ENCODE measurements around the gene KIRREL3. TPM values are rescaled to one million over a fixed set of nuclear protein-coding genes. Genes with fewer than 3 reads are reported as not detected.
A peak's percentile ranks its signal among the peaks of the same experiment; 100 is the strongest.

Gene KIRREL3
- total RNA-seq, 1 experiment from 2014 or later: 2.2 TPM

DNA sequence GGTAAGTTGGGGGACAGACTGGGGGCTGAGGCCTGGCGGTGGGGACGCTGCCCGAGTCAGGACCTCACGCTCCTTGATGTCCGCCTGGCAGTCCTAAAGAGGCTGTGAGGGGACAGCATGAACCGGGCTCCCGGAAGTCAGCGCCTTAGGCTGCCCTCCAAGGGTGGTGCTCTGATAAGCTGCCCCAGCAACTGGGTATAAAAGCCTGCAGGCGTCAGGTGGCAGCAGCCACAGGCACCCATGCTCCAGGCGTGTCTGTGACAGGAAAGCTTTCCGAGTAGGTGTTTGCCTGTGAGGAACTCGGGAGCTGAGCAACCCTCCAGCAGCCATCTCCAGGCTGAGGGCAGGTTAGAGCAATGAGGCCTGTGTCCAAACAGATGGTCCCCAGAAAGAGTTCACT, 592.1 kb downstream of the KIRREL3 start:
- Histone ChIP-seq H3K27ac (no peak overlapping the region), H3K4me1 (replicated peaks; ENCODE audit: insufficient read depth) (peaks cover 36% of the 10 kb centered on the region), H2AFZ (no peak overlapping the region), H3K36me3 (ENCODE audit: low read depth) (peaks cover 11% of the 10 kb centered on the region), H3K4me2 (no peak overlapping the region), H4K20me1 (ENCODE audit: insufficient read depth) (no peaks in the 10 kb centered on the region), H3K79me2 (ENCODE audit: low read depth) (peaks cover 35% of the 10 kb centered on the region), H3K4me3 (no peak overlapping the region), H3F3A (ENCODE audit: insufficient read depth, low read depth) (peaks cover 25% of the 10 kb centered on the region; the same call in 1 of the 2 replicates), H3K9me3 (ENCODE audit: insufficient read depth, low read depth) (no peaks in the 10 kb centered on the region), H3K27me3 (ENCODE audit: insufficient read depth, low read depth) (no peaks in the 10 kb centered on the region), H3K9me2 (ENCODE audit: insufficient read depth) (no peaks in the 10 kb centered on the region)
- DNase-seq: no peak
- BruUV-seq (replicated peaks): no TSS peak
- intact Hi-C loops (cut with micrococcal nuclease; ENCODE audit: unreplicated experiment): no loop called here
- no peak for TF ChIP-seq EZH2 (IDR thresholded peaks at IDR 0.05; ENCODE audit: low read depth)
- TF ChIP-seq, protein P1, sequence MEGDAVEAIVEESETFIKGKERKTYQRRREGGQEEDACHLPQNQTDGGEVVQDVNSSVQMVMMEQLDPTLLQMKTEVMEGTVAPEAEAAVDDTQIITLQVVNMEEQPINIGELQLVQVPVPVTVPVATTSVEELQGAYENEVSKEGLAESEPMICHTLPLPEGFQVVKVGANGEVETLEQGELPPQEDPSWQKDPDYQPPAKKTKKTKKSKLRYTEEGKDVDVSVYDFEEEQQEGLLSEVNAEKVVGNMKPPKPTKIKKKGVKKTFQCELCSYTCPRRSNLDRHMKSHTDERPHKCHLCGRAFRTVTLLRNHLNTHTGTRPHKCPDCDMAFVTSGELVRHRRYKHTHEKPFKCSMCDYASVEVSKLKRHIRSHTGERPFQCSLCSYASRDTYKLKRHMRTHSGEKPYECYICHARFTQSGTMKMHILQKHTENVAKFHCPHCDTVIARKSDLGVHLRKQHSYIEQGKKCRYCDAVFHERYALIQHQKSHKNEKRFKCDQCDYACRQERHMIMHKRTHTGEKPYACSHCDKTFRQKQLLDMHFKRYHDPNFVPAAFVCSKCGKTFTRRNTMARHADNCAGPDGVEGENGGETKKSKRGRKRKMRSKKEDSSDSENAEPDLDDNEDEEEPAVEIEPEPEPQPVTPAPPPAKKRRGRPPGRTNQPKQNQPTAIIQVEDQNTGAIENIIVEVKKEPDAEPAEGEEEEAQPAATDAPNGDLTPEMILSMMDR (conservative IDR thresholded peaks at IDR 0.05): no peak
- CTCF ChIA-PET: no interaction called here
- POLR2A ChIA-PET (ENCODE audit: unreplicated experiment): no interaction called here

DNA sequence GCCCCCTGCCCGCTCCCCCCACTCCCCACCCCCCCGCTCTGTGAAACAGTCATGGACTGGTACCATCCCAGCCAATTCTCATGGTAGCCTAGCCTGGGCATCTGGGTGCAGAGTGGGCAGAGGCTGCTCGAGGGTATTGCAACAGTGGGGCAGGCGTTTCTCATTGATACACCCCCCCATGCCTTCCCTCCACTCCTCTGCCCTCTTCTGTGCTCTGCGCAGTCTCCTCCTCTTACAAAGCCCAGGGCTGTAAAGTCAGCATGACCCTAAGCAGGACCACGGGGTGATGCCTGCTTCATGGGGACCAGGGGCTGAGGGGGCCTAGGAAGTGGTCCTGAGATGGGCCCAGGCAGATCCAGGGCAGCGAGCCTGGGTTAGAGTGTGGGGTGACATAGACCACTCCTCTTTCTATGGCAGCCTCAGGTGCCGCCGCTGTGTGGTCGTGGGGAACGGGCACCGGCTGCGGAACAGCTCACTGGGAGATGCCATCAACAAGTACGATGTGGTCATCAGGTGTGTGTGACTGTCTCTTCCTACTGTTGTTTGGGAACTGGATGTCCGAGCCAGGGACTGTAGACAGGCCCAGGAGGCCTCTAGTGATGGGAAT, 592.8 kb downstream of the KIRREL3 start:
- ChIA-PET CTCF (no interaction called here), POLR2A (ENCODE audit: unreplicated experiment) (no interaction called here)
- no peaks in the 10 kb centered on the region for H3K27me3 ChIP-seq (ENCODE audit: insufficient read depth, low read depth)
- peaks cover 30% of the 10 kb centered on the region; the same call in 1 of the 2 replicates for H3F3A ChIP-seq (ENCODE audit: insufficient read depth, low read depth)
- H3K4me2 ChIP-seq: no peak overlapping the region
- no peak overlapping the region for H2AFZ ChIP-seq
- BruUV-seq (replicated peaks): no TSS peak
- intact Hi-C loops (cut with micrococcal nuclease; ENCODE audit: unreplicated experiment): loop anchor here (2.0 kb wide), 1 partner anchor 23 kb away; no protein-coding TSS in a partner anchor
- H3K36me3 ChIP-seq (ENCODE audit: low read depth): peaks cover 11% of the 10 kb centered on the region
- H3K4me1 ChIP-seq (replicated peaks; ENCODE audit: insufficient read depth): peaks cover 43% of the 10 kb centered on the region
- H3K27ac ChIP-seq: no peak overlapping the region
- H4K20me1 ChIP-seq (ENCODE audit: insufficient read depth): no peaks in the 10 kb centered on the region
- TF ChIP-seq, protein P1 (conservative IDR thresholded peaks at IDR 0.05): no peak
- no peak for TF ChIP-seq EZH2 (IDR thresholded peaks at IDR 0.05; ENCODE audit: low read depth)
- H3K9me2 ChIP-seq (ENCODE audit: insufficient read depth): no peaks in the 10 kb centered on the region
- DNase-seq: no peak
- H3K4me3 ChIP-seq: no peak overlapping the region
- H3K9me3 ChIP-seq (ENCODE audit: insufficient read depth, low read depth): no peaks in the 10 kb centered on the region
- peaks cover 38% of the 10 kb centered on the region for H3K79me2 ChIP-seq (ENCODE audit: low read depth)

DNA sequence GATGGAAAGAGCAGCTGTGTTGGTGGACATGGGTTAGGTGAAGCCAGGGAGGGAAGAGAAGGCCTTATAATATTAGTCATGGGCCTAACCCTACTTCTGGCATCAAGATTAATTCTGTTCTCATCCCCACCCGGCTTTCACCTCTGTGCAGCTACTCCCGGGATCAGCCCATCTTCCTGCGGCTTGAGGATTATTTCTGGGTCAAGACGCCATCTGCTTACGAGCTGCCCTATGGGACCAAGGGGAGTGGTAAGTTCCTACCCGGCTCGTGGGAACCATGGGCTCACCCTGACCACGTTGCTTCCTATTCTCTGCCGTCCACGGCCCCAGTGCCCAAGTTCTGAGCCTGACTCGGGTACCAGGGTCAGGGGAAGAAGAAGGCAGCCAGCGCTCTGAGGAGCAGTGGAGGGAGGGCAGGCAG, 593.5 kb downstream of the KIRREL3 start:
- H4K20me1 ChIP-seq (ENCODE audit: insufficient read depth): no peaks in the 10 kb centered on the region
- DNase-seq: no peak
- H3K36me3 ChIP-seq (ENCODE audit: low read depth): peaks cover 11% of the 10 kb centered on the region
- H3K79me2 ChIP-seq (ENCODE audit: low read depth): peaks cover 38% of the 10 kb centered on the region
- CTCF ChIA-PET: no interaction called here
- peaks cover 50% of the 10 kb centered on the region for H3K4me1 ChIP-seq (replicated peaks; ENCODE audit: insufficient read depth)
- POLR2A ChIA-PET (ENCODE audit: unreplicated experiment): no interaction called here
- no peaks in the 10 kb centered on the region for H3K9me3 ChIP-seq (ENCODE audit: insufficient read depth, low read depth)
- H3K9me2 ChIP-seq (ENCODE audit: insufficient read depth): no peaks in the 10 kb centered on the region
- intact Hi-C loops (cut with micrococcal nuclease; ENCODE audit: unreplicated experiment): loop anchor here (2.0 kb wide), 1 partner anchor 24 kb away; no protein-coding TSS in a partner anchor
- H3K4me2 ChIP-seq: peak overlapping the region; percentile 85; the same call in 1 of the 2 replicates
- TF ChIP-seq EZH2 (IDR thresholded peaks at IDR 0.05; ENCODE audit: low read depth): no peak
- TF ChIP-seq, protein P1 (conservative IDR thresholded peaks at IDR 0.05): no peak
- BruUV-seq (replicated peaks): no TSS peak
- no peak overlapping the region for H3K27ac ChIP-seq
- H3F3A ChIP-seq (ENCODE audit: insufficient read depth, low read depth): peaks cover 37% of the 10 kb centered on the region; the same call in 1 of the 2 replicates
- H2AFZ ChIP-seq: no peak overlapping the region
- no peak overlapping the region for H3K4me3 ChIP-seq
- no peaks in the 10 kb centered on the region for H3K27me3 ChIP-seq (ENCODE audit: insufficient read depth, low read depth)
